Ishikawa (cell line): Measurements from ENCODE around the gene CACUL1.

Experiments
- EP300 ChIP-seq: IDR thresholded peaks from 2 replicates; pipeline ENCODE4 v1.6.1; 2012; ENCODE audit warnings: borderline replicate concordance
- REST ChIP-seq: IDR thresholded peaks from 2 replicates; pipeline ENCODE4 v1.6.1; 2012; ENCODE audit warnings: low read depth, mild to moderate bottlenecking

DNA sequence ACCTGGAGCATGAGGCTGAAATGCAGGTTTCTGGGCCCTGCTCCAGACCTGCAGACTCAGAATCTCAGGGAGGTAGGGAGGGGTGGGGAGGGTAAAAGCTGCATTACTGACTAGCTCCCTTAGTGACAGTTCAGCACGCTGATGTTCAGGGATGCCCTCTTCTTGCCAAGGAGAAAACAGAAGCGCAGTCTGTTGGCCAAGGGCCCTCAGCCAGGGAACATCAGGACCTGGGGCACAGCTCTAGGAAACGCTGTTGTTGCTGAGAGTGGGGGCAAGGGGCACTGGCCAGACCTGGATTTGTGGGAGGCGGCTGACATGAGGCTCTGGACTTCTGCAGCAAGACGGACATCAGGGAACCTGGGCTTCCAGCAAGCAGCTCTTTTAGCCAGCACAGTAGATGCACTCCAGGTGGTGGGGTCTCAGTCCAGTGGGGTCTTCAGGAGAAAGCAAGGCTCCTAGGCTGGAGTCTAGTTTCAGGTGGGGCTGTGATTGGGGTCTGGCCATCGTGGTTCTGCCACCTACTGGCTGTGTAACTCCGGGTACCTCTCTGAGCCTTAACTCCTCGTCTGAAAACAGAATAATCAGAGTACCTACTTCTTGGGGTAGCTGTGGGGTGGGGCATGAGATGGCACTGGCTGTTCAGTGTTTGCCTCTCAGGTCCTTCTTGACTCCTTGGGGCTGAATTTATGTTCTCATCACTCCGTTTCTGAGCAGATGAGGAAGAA is 86.4 kb downstream of the CACUL1 start:
- TF ChIP-seq REST (no peak), EP300 (no peak)
